GM23338 (cell line): Measurements from ENCODE around the gene CPXM1. TPM values are rescaled to one million over a fixed set of nuclear protein-coding genes. Genes with fewer than 3 reads are reported as not detected.

Experiments
- EZH2 ChIP-seq: fragments of 200-600 bp; sonication (generic); IDR thresholded peaks from one replicate; pipeline ENCODE4 v1.8.0; 2017; ENCODE audit warnings: antibody characterized with exemption, mild to moderate bottlenecking, low read depth; ENCODE audit not compliant: unreplicated experiment
- NANOG ChIP-seq: IDR thresholded peaks from 2 replicates; pipeline ENCODE4 v1.6.1; 2016; ENCODE audit warnings: antibody characterized with exemption, borderline replicate concordance
- POLR2AphosphoS5 ChIP-seq: IDR thresholded peaks from 2 replicates; pipeline ENCODE4 v1.6.1; 2016; ENCODE audit warnings: antibody characterized with exemption, low read depth
- polyA plus RNA-seq: library from polyadenylated mRNA; unstranded; fragments of >200 nt; fragmentation: Nextera tagmentation; extraction: Ambion mirVana; gene quantifications from 2 replicates; pipeline ENCODE4 v1.2.1, GENCODE V29; 2016
- total RNA-seq: library from RNA; depleted of rRNA; stranded (reverse); fragments of >200 nt; shearing (Covaris generic); gene quantifications from 2 replicates; pipeline ENCODE4 v1.2.3, GENCODE V29; 2014; rRNA removed
- TF ChIP-seq, protein P1 (sequence below): fragments of 250-450 bp; sonication (Bioruptor Pico); IDR thresholded peaks from 2 replicates; pipeline ENCODE4 v1.5.0; 2020; ENCODE audit warnings: mild to moderate bottlenecking, moderate library complexity

Gene CPXM1
- total and polyA plus RNA-seq, 2 experiments from 2014 or later = 17.0 to 29.3 TPM

- TF ChIP-seq, protein P1, sequence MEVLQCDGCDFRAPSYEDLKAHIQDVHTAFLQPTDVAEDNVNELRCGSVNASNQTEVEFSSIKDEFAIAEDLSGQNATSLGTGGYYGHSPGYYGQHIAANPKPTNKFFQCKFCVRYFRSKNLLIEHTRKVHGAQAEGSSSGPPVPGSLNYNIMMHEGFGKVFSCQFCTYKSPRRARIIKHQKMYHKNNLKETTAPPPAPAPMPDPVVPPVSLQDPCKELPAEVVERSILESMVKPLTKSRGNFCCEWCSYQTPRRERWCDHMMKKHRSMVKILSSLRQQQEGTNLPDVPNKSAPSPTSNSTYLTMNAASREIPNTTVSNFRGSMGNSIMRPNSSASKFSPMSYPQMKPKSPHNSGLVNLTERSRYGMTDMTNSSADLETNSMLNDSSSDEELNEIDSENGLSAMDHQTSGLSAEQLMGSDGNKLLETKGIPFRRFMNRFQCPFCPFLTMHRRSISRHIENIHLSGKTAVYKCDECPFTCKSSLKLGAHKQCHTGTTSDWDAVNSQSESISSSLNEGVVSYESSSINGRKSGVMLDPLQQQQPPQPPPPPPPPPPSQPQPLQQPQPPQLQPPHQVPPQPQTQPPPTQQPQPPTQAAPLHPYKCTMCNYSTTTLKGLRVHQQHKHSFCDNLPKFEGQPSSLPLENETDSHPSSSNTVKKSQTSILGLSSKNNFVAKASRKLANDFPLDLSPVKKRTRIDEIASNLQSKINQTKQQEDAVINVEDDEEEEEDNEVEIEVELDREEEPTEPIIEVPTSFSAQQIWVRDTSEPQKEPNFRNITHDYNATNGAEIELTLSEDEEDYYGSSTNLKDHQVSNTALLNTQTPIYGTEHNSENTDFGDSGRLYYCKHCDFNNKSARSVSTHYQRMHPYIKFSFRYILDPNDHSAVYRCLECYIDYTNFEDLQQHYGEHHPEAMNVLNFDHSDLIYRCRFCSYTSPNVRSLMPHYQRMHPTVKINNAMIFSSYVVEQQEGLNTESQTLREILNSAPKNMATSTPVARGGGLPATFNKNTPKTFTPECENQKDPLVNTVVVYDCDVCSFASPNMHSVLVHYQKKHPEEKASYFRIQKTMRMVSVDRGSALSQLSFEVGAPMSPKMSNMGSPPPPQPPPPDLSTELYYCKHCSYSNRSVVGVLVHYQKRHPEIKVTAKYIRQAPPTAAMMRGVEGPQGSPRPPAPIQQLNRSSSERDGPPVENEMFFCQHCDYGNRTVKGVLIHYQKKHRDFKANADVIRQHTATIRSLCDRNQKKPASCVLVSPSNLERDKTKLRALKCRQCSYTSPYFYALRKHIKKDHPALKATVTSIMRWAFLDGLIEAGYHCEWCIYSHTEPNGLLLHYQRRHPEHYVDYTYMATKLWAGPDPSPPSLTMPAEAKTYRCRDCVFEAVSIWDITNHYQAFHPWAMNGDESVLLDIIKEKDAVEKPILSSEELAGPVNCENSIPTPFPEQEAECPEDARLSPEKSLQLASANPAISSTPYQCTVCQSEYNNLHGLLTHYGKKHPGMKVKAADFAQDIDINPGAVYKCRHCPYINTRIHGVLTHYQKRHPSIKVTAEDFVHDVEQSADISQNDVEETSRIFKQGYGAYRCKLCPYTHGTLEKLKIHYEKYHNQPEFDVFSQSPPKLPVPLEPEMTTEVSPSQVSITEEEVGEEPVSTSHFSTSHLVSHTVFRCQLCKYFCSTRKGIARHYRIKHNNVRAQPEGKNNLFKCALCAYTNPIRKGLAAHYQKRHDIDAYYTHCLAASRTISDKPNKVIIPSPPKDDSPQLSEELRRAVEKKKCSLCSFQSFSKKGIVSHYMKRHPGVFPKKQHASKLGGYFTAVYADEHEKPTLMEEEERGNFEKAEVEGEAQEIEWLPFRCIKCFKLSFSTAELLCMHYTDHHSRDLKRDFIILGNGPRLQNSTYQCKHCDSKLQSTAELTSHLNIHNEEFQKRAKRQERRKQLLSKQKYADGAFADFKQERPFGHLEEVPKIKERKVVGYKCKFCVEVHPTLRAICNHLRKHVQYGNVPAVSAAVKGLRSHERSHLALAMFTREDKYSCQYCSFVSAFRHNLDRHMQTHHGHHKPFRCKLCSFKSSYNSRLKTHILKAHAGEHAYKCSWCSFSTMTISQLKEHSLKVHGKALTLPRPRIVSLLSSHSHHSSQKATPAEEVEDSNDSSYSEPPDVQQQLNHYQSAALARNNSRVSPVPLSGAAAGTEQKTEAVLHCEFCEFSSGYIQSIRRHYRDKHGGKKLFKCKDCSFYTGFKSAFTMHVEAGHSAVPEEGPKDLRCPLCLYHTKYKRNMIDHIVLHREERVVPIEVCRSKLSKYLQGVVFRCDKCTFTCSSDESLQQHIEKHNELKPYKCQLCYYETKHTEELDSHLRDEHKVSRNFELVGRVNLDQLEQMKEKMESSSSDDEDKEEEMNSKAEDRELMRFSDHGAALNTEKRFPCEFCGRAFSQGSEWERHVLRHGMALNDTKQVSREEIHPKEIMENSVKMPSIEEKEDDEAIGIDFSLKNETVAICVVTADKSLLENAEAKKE (CRISPR knock-in tag) = no peak
- TF ChIP-seq EZH2 = no peak
- no peak for TF ChIP-seq POLR2AphosphoS5
- TF ChIP-seq NANOG = no peak
Measured at GRCh38 chr20:2745060-2745910, 55.1 kb downstream of the CPXM1 start (continued).

Other genes starting within 250 kb of the CPXM1 start
- 429 and 447 TPM in 2 replicates for gene NOP56, start 148.0 kb downstream of the CPXM1 start, total RNA-seq
- 569 and 576 TPM in 2 replicates for gene NOP56, start 148.0 kb downstream of the CPXM1 start, polyA plus RNA-seq
- 126 and 141 TPM in 2 replicates for gene IDH3B, start 136.4 kb downstream of the CPXM1 start, total RNA-seq
- gene IDH3B, start 136.4 kb downstream of the CPXM1 start, polyA plus RNA-seq = 77.7 and 87.1 TPM in 2 replicates
- 0.50 and 0.66 TPM in 2 replicates for gene EBF4, start 107.8 kb downstream of the CPXM1 start, total RNA-seq
- gene EBF4, start 107.8 kb downstream of the CPXM1 start, polyA plus RNA-seq = 1.4 and 1.6 TPM in 2 replicates
- not detected in 2 replicates for gene C20orf141, start 14.4 kb upstream of the CPXM1 start, total RNA-seq
- gene C20orf141, start 14.4 kb upstream of the CPXM1 start, polyA plus RNA-seq = not detected in 2 replicates
- gene TMEM239, start 15.7 kb upstream of the CPXM1 start, total RNA-seq = not detected in 2 replicates
- not detected in 2 replicates for gene TMEM239, start 15.7 kb upstream of the CPXM1 start, polyA plus RNA-seq
- gene PCED1A, start 40.0 kb upstream of the CPXM1 start, total RNA-seq = 8.9 and 9.9 TPM in 2 replicates
- gene PCED1A, start 40.0 kb upstream of the CPXM1 start, polyA plus RNA-seq = 5.0 and 5.3 TPM in 2 replicates
- 17.7 and 20.4 TPM in 2 replicates for gene VPS16, start 40.1 kb upstream of the CPXM1 start, total RNA-seq
- 11.2 and 13.5 TPM in 2 replicates for gene VPS16, start 40.1 kb upstream of the CPXM1 start, polyA plus RNA-seq
- 37.8 and 43.9 TPM in 2 replicates for gene PTPRA, start 72.9 kb upstream of the CPXM1 start, total RNA-seq
- gene PTPRA, start 72.9 kb upstream of the CPXM1 start, polyA plus RNA-seq = 39.3 and 46.9 TPM in 2 replicates
- gene GNRH2, start 243.0 kb upstream of the CPXM1 start, total RNA-seq = not detected in 2 replicates
- gene GNRH2, start 243.0 kb upstream of the CPXM1 start, polyA plus RNA-seq = not detected in 2 replicates
- 103 and 105 TPM in 2 replicates for gene MRPS26, start 245.4 kb upstream of the CPXM1 start, total RNA-seq
- 154 and 158 TPM in 2 replicates for gene MRPS26, start 245.4 kb upstream of the CPXM1 start, polyA plus RNA-seq